CD4-positive, alpha-beta memory T cell (primary cell): Measurements from ENCODE around the gene LGALS3BP. TPM values are rescaled to one million over a fixed set of nuclear protein-coding genes. Genes with fewer than 3 reads are reported as not detected.

Experiments
- CTCF ChIA-PET: fragments of 350-600 bp; sonication (Branson Sonifier 250); formaldehyde crosslinking; loops from one replicate; lab custom pipeline; 2021; ENCODE audit warnings: inconsistent platforms; ENCODE audit not compliant: partially characterized antibody; lab: Charles Lee
- POLR2A ChIA-PET: fragments of 350-600 bp; sonication (Branson Sonifier 250); formaldehyde crosslinking; loops from one replicate; lab custom pipeline; 2021; ENCODE audit not compliant: partially characterized antibody; lab: Charles Lee
- DNase-seq, 5 donors: peaks; one replicate each; pipeline versions ENCODE4 v3.0.0 to v3.0.0-alpha.2; 2020 to 2022; ENCODE audit warnings: mixed read lengths in 1 of 5
- H3K27ac ChIP-seq: one replicate; pipeline ENCODE4 v1.7.0; 2013; ENCODE audit warnings: low read depth, low read length
- H3K27me3 ChIP-seq: 2 replicates; pipeline ENCODE4 v1.7.0; 2013; ENCODE audit warnings: mild to moderate bottlenecking, low read length, moderate library complexity; ENCODE audit not compliant: insufficient read depth
- H3K36me3 ChIP-seq: 2 replicates; pipeline ENCODE4 v1.7.0; 2013; ENCODE audit warnings: mild to moderate bottlenecking, low read length, moderate library complexity; ENCODE audit not compliant: insufficient read depth
- H3K4me1 ChIP-seq: 2 replicates; pipeline ENCODE4 v1.7.0; 2013; ENCODE audit warnings: mild to moderate bottlenecking, low read length, moderate library complexity; ENCODE audit not compliant: insufficient read depth
- H3K4me3 ChIP-seq, 2 donors: one replicate each; pipeline ENCODE4 v1.7.0; 2013; ENCODE audit warnings: low read length in 2 of 2, mild to moderate bottlenecking in 1 of 2
- H3K9me3 ChIP-seq, 2 donors: one replicate each; pipeline ENCODE4 v1.7.0; 2013; ENCODE audit warnings: low read length in 2 of 2, control low read depth in 1 of 2; ENCODE audit not compliant: control insufficient read depth in 1 of 2
- H3K27ac Mint-ChIP-seq, 7 donors: one replicate each; pipeline ENCODE4 v1.8.0; 2020 to 2021; ENCODE audit warnings: mixed read lengths in 7 of 7, mild to moderate bottlenecking in 6 of 7, inconsistent platforms in 3 of 7, moderate library complexity in 3 of 7
- H3K27me3 Mint-ChIP-seq, 2 donors: one replicate each; pipeline ENCODE4 v1.8.0; 2020 to 2021; ENCODE audit warnings: mixed read lengths in 2 of 2
- H3K36me3 Mint-ChIP-seq, 2 donors: one replicate each; pipeline ENCODE4 v1.8.0; 2020 to 2021; ENCODE audit warnings: mixed read lengths in 2 of 2, inconsistent platforms in 1 of 2, mild to moderate bottlenecking in 1 of 2
- H3K4me1 Mint-ChIP-seq, 4 donors: one replicate each; pipeline ENCODE4 v1.8.0; 2020 to 2021; ENCODE audit warnings: mixed read lengths in 4 of 4, mild to moderate bottlenecking in 1 of 4
- H3K4me3 Mint-ChIP-seq, 8 donors: one replicate each; pipeline ENCODE4 v1.8.0; 2020 to 2021; ENCODE audit warnings: mixed read lengths in 8 of 8, mild to moderate bottlenecking in 7 of 8, moderate library complexity in 6 of 8, inconsistent platforms in 3 of 8
- H3K9me3 Mint-ChIP-seq, 8 donors: one replicate each; pipeline ENCODE4 v1.8.0; 2020 to 2021; ENCODE audit warnings: mixed read lengths in 8 of 8, mild to moderate bottlenecking in 5 of 8, inconsistent platforms in 3 of 8, moderate library complexity in 1 of 8
- intact Hi-C: fragments of 100-400 bp; cut with micrococcal nuclease; formaldehyde crosslinking; loops from one replicate; pipeline ENCODE4 v1.15.1; 2023
- polyA plus RNA-seq, 2 donors: library from polyadenylated mRNA; unstranded; fragments of 300-500 nt; fragmentation: Illumina TruSeq; gene quantifications; one replicate each; pipeline ENCODE4 v1.2.3, GENCODE V29; 2021
- total RNA-seq, 2 experiments: library from RNA; stranded (reverse); gene quantifications; one replicate each; pipeline ENCODE4 v1.2.3, GENCODE V29; 2021

LGALS3BP gene
- total and polyA plus RNA-seq, 4 experiments from 2014 or later, result 44.8 to 70.7 (median 51.0) TPM

- Histone ChIP-seq H3K4me3 (no peak overlapping the region), H3K27ac (no peak overlapping the region), H3K36me3 (no peaks in the 10 kb centered on the region), H3K4me1 (peaks cover 5% of the 10 kb centered on the region), H3K9me3 (no peaks in the 10 kb centered on the region), H3K27me3 (no peaks in the 10 kb centered on the region)
- H3K27me3 Mint-ChIP-seq, result no peaks in the 10 kb centered on the region
- intact Hi-C loops, result loop anchor here (1.0 to 5.0 kb wide), 2 partner anchors 475 to 525 kb away; no protein-coding TSS in a partner anchor
- ChIA-PET POLR2A (interaction anchor here (0.8 to 1.0 kb wide), 2 partner anchors 81 to 83 kb away, joined by 3 read pairs; no protein-coding TSS in a partner anchor), CTCF (interaction anchor here (1.2 to 4.6 kb wide), 8 partner anchors 9 to 475 kb away, joined by 4 to 60 read pairs (median 7); partner anchors contain the start of gene LGALS3BP)
- H3K9me3 Mint-ChIP-seq, result no peaks in the 10 kb centered on the region
- no peak for DNase-seq
- peaks cover 0 to 11% of the 10 kb centered on the region in 2 donors for H3K36me3 Mint-ChIP-seq
- H3K27ac Mint-ChIP-seq, result peak overlapping the region in 1 of 7 donors; percentile 57
- peaks cover 5 to 20% (median 10%) of the 10 kb centered on the region in 4 donors for H3K4me1 Mint-ChIP-seq
- no peak overlapping the region for H3K4me3 Mint-ChIP-seq
Observed at GRCh38 chr17:78971756-78972506, 7.8 kb downstream of the LGALS3BP start.

- Histone ChIP-seq H3K36me3 (no peaks in the 10 kb centered on the region), H3K27ac (no peak overlapping the region), H3K27me3 (no peaks in the 10 kb centered on the region), H3K4me1 (peaks cover 5% of the 10 kb centered on the region), H3K4me3 (no peak overlapping the region), H3K9me3 (no peaks in the 10 kb centered on the region)
- no peak overlapping the region for H3K4me3 Mint-ChIP-seq
- peak; percentile 63 to 75 (median 66) for DNase-seq
- no peaks in the 10 kb centered on the region for H3K27me3 Mint-ChIP-seq
- POLR2A ChIA-PET, result interaction anchor here (0.8 to 1.0 kb wide), 2 partner anchors 80 to 82 kb away, joined by 3 read pairs; no protein-coding TSS in a partner anchor
- no peaks in the 10 kb centered on the region for H3K9me3 Mint-ChIP-seq
- H3K4me1 Mint-ChIP-seq, result peaks cover 5 to 15% (median 10%) of the 10 kb centered on the region in 4 donors
- peaks cover 0 to 11% of the 10 kb centered on the region in 2 donors for H3K36me3 Mint-ChIP-seq
- CTCF ChIA-PET, result interaction anchor here (0.9 to 4.6 kb wide), 10 partner anchors 10 to 474 kb away, joined by 3 to 60 read pairs (median 6); partner anchors contain the start of gene LGALS3BP
- H3K27ac Mint-ChIP-seq, result peak overlapping the region; percentile 27 to 88 (median 57)
- intact Hi-C loops, result loop anchor here (1.0 to 5.0 kb wide), 2 partner anchors 474 to 524 kb away; no protein-coding TSS in a partner anchor
Observed at GRCh38 chr17:78970834-78971755, 8.6 kb downstream of the LGALS3BP start.

- Histone ChIP-seq H3K4me3 (no peak overlapping the region), H3K36me3 (no peaks in the 10 kb centered on the region), H3K27me3 (no peaks in the 10 kb centered on the region), H3K4me1 (peaks cover 5% of the 10 kb centered on the region), H3K27ac (no peak overlapping the region), H3K9me3 (no peaks in the 10 kb centered on the region)
- intact Hi-C loops, result loop anchor here (5.0 kb wide), 1 partner anchor 523 kb away; no protein-coding TSS in a partner anchor
- ChIA-PET CTCF (interaction anchor here (2.7 to 4.6 kb wide), 2 partner anchors 11 to 104 kb away, joined by 16 to 60 read pairs; partner anchors contain the start of gene LGALS3BP), POLR2A (no interaction called here)
- no peak for DNase-seq
- no peak overlapping the region for H3K27ac Mint-ChIP-seq
- no peak overlapping the region for H3K4me3 Mint-ChIP-seq
- no peaks in the 10 kb centered on the region for H3K27me3 Mint-ChIP-seq
- H3K9me3 Mint-ChIP-seq, result no peaks in the 10 kb centered on the region
- H3K36me3 Mint-ChIP-seq, result peaks cover 0 to 11% of the 10 kb centered on the region in 2 donors
- H3K4me1 Mint-ChIP-seq, result peaks cover 5 to 10% (median 7%) of the 10 kb centered on the region in 4 donors
Observed at GRCh38 chr17:78969865-78970264, 9.9 kb downstream of the LGALS3BP start.

GRCh38 chr17:78967782-78968362, 11.9 kb downstream of the LGALS3BP start:
- H3K4me1 Mint-ChIP-seq, result peaks cover 5 to 7% (median 6%) of the 10 kb centered on the region in 4 donors
- H3K27me3 Mint-ChIP-seq, result no peaks in the 10 kb centered on the region
- Histone ChIP-seq H3K36me3 (no peaks in the 10 kb centered on the region), H3K27me3 (no peaks in the 10 kb centered on the region), H3K4me1 (peaks cover 5% of the 10 kb centered on the region), H3K9me3 (no peaks in the 10 kb centered on the region), H3K4me3 (no peak overlapping the region), H3K27ac (no peak overlapping the region)
- H3K27ac Mint-ChIP-seq, result no peak overlapping the region
- DNase-seq, result no peak
- intact Hi-C loops, result no loop called here
- no peak overlapping the region for H3K4me3 Mint-ChIP-seq
- POLR2A ChIA-PET, result no interaction called here
- peaks cover 0 to 8% of the 10 kb centered on the region in 2 donors for H3K36me3 Mint-ChIP-seq
- CTCF ChIA-PET, result no interaction called here
- H3K9me3 Mint-ChIP-seq, result no peaks in the 10 kb centered on the region

- Mint-ChIP-seq H3K27me3 (no peaks in the 10 kb centered on the region), H3K4me1 (peaks cover 5 to 7% (median 6%) of the 10 kb centered on the region in 4 donors), H3K27ac (no peak overlapping the region), H3K36me3 (peaks cover 0 to 8% of the 10 kb centered on the region in 2 donors), H3K9me3 (no peaks in the 10 kb centered on the region), H3K4me3 (no peak overlapping the region)
- Histone ChIP-seq H3K9me3 (no peaks in the 10 kb centered on the region), H3K27me3 (no peaks in the 10 kb centered on the region), H3K27ac (no peak overlapping the region), H3K4me1 (peaks cover 5% of the 10 kb centered on the region), H3K4me3 (no peak overlapping the region), H3K36me3 (no peaks in the 10 kb centered on the region)
- intact Hi-C loops, result no loop called here
- ChIA-PET CTCF (interaction anchor here (0.6 kb wide), 1 partner anchor 470 kb away, joined by 3 read pairs; no protein-coding TSS in a partner anchor), POLR2A (no interaction called here)
- no peak for DNase-seq
Observed at GRCh38 chr17:78966910-78967600, 12.7 kb downstream of the LGALS3BP start.

- H3K4me1 ChIP-seq, result peaks cover 1% of the 10 kb centered on the region
- no peaks in the 10 kb centered on the region for H3K27me3 ChIP-seq
- CTCF ChIA-PET, result interaction anchor here (2.3 kb wide), 1 partner anchor 100 kb away, joined by 10 read pairs; no protein-coding TSS in a partner anchor
- intact Hi-C loops, result no loop called here
- no peaks in the 10 kb centered on the region for H3K36me3 ChIP-seq
- no peaks in the 10 kb centered on the region for H3K9me3 ChIP-seq
- Mint-ChIP-seq H3K9me3 (no peaks in the 10 kb centered on the region), H3K4me3 (no peak overlapping the region), H3K27me3 (no peaks in the 10 kb centered on the region), H3K4me1 (peaks cover 3 to 4% (median 4%) of the 10 kb centered on the region in 4 donors), H3K36me3 (peaks cover 0 to 3% of the 10 kb centered on the region in 2 donors), H3K27ac (no peak overlapping the region)
- POLR2A ChIA-PET, result no interaction called here
- H3K4me3 ChIP-seq, result no peak overlapping the region
- DNase-seq, result no peak
- no peak overlapping the region for H3K27ac ChIP-seq
Observed at GRCh38 chr17:78966123-78966813, 13.5 kb downstream of the LGALS3BP start.
